ENCODE measurements around the gene TMEM209.

TMEM209 gene

DNA sequence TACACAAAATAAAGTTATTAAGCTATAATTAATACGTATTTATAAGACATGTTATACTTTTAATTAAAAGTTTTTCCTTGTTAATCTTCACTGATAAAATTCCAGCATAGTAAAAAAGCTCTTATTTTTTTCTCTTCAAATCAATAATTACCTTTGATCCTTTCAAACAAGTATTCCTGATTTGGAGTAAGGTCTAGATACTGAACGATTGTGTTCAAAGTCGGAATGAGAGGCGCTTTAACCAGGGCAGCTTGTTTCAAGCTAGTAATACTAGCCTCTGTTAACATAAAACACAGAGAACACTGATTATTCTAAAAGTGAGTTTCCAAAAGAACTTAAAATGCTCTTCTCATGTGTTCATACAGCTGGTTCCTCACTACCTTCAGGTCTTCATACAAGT, 27.0 kb downstream of the TMEM209 start:
- no CpG with 5 or more reads among the region's 4 CpGs for WGBS (ENCODE audit: extremely low coverage, insufficient coverage, low lambda C conversion rate)
- Histone ChIP-seq H4K8ac (ENCODE audit: low read depth, low read length) (no peak overlapping the region), H3K4me3 (ENCODE audit: low read length) (no peak overlapping the region), H3K18ac (ENCODE audit: low read length) (no peak overlapping the region), H3K4me1 (ENCODE audit: control insufficient read depth, low read depth, low read length) (no peaks in the 10 kb centered on the region), H2BK5ac (ENCODE audit: low read length) (no peak overlapping the region), H3K9ac (ENCODE audit: low read length) (no peak overlapping the region), H3K4me2 (ENCODE audit: low read length) (no peak overlapping the region), H3K36me3 (ENCODE audit: control insufficient read depth, insufficient read depth, low read length) (no peaks in the 10 kb centered on the region), H3K56ac (ENCODE audit: low read length) (no peak overlapping the region), H2AK5ac (ENCODE audit: low read length) (no peak overlapping the region), H3K27me3 (ENCODE audit: insufficient read depth, low read length, poor library complexity) (no peaks in the 10 kb centered on the region), H3K23ac (ENCODE audit: low read length) (no peak overlapping the region), H2BK15ac (replicated peaks; ENCODE audit: low read depth) (no peak overlapping the region), H4K5ac (ENCODE audit: low read length) (no peak overlapping the region), H2BK120ac (ENCODE audit: low read depth, low read length) (no peak overlapping the region), H3K79me2 (ENCODE audit: control insufficient read depth, insufficient read depth, low read length) (no peaks in the 10 kb centered on the region), H3K79me1 (ENCODE audit: low read length) (no peaks in the 10 kb centered on the region), H3K27ac (ENCODE audit: low read depth, low read length) (no peak overlapping the region), H3K4ac (ENCODE audit: low read depth, low read length) (no peak overlapping the region)
- no peak for DNase-seq

DNA sequence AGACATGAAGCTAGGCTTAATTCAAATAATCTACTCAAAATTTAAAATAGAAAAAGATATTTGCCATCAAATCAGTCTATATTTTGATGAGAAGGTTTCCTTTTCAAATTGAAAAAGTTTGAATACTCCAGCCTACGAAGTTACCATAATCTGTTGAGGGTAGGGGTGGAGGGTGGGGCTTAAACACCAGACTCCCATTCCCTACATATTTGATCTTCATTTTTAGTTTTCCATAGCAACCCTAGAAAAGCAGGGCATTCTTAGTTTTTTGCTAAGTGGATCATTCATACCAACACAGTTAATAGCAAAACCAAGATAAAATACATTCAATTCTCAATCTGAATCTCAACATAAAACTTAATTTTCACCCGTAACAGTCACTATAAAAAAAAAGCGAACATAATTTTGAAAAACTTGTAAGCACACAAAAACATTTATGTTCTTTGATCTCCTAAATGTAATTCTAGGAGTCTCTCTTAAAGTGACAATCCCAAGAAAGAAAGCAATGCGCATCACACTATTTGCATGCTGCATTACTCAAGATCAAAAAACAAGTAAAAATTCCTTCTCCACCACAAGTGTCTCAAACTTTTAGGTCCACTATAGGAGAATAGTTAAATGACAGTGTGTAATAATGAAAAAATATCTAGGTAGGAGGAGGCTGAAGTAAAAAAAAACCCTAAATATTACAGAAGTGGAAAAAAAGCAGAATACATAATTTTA, 30.8 kb downstream of the TMEM209 start:
- H3K4me3 ChIP-seq (ENCODE audit: low read length): no peak overlapping the region
- H3K23ac ChIP-seq (ENCODE audit: low read length): no peak overlapping the region
- H3K27ac ChIP-seq (ENCODE audit: low read depth, low read length): no peak overlapping the region
- H3K18ac ChIP-seq (ENCODE audit: low read length): no peak overlapping the region
- no peak overlapping the region for H2AK5ac ChIP-seq (ENCODE audit: low read length)
- no peak overlapping the region for H3K4ac ChIP-seq (ENCODE audit: low read depth, low read length)
- H4K5ac ChIP-seq (ENCODE audit: low read length): no peak overlapping the region
- H3K27me3 ChIP-seq (ENCODE audit: insufficient read depth, low read length, poor library complexity): no peaks in the 10 kb centered on the region
- H3K36me3 ChIP-seq (ENCODE audit: control insufficient read depth, insufficient read depth, low read length): peaks cover 2% of the 10 kb centered on the region
- H3K79me1 ChIP-seq (ENCODE audit: low read length): no peaks in the 10 kb centered on the region
- 100% methylated on average over 1 of the region's 4 CpGs for WGBS (ENCODE audit: extremely low coverage, insufficient coverage, low lambda C conversion rate)
- H3K56ac ChIP-seq (ENCODE audit: low read length): no peak overlapping the region
- H3K79me2 ChIP-seq (ENCODE audit: control insufficient read depth, insufficient read depth, low read length): no peaks in the 10 kb centered on the region
- H2BK120ac ChIP-seq (ENCODE audit: low read depth, low read length): no peak overlapping the region
- no peak overlapping the region for H3K9ac ChIP-seq (ENCODE audit: low read length)
- no peak overlapping the region for H2BK15ac ChIP-seq (replicated peaks; ENCODE audit: low read depth)
- DNase-seq: no peak
- no peaks in the 10 kb centered on the region for H3K4me1 ChIP-seq (ENCODE audit: control insufficient read depth, low read depth, low read length)
- H3K4me2 ChIP-seq (ENCODE audit: low read length): no peak overlapping the region
- H4K8ac ChIP-seq (ENCODE audit: low read depth, low read length): no peak overlapping the region
- H2BK5ac ChIP-seq (ENCODE audit: low read length): no peak overlapping the region

DNA sequence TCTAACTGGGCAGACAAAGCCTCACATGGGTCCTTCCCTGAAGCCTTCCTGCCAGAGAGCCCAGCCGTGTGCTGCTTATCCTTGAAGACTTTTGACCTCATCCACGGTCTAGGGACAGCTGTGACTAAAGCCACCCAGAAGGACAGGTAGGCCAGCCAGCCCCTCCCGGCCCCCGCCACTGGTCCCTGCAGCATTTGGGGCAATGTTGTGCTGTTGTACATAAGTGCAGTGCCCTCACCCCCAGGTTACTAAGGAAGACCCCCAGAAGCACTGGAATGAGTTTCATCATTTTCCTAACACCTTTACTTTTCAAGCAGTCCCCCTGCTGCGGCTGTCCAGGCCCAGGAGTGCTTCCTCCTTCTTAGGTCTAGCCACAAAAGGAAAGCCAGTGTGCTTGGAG, 43.0 kb downstream of the TMEM209 start:
- Histone ChIP-seq H3K9ac (ENCODE audit: low read length) (no peak overlapping the region), H3K18ac (ENCODE audit: low read length) (no peak overlapping the region), H2BK5ac (ENCODE audit: low read length) (no peak overlapping the region), H3K27ac (ENCODE audit: low read depth, low read length) (no peak overlapping the region), H4K8ac (ENCODE audit: low read depth, low read length) (no peak overlapping the region), H3K4me2 (ENCODE audit: low read length) (no peak overlapping the region), H3K4me1 (ENCODE audit: control insufficient read depth, low read depth, low read length) (no peaks in the 10 kb centered on the region), H3K56ac (ENCODE audit: low read length) (no peak overlapping the region), H3K4ac (ENCODE audit: low read depth, low read length) (no peak overlapping the region), H2AK5ac (ENCODE audit: low read length) (no peak overlapping the region), H3K27me3 (ENCODE audit: insufficient read depth, low read length, poor library complexity) (no peaks in the 10 kb centered on the region), H4K5ac (ENCODE audit: low read length) (no peak overlapping the region), H2BK120ac (ENCODE audit: low read depth, low read length) (no peak overlapping the region), H3K79me2 (ENCODE audit: control insufficient read depth, insufficient read depth, low read length) (no peaks in the 10 kb centered on the region), H3K36me3 (ENCODE audit: control insufficient read depth, insufficient read depth, low read length) (peaks cover 1% of the 10 kb centered on the region), H3K79me1 (ENCODE audit: low read length) (no peaks in the 10 kb centered on the region), H3K23ac (ENCODE audit: low read length) (no peak overlapping the region), H3K4me3 (ENCODE audit: low read length) (no peak overlapping the region), H2BK15ac (replicated peaks; ENCODE audit: low read depth) (no peak overlapping the region)
- WGBS (ENCODE audit: extremely low coverage, insufficient coverage, low lambda C conversion rate): no CpG with 5 or more reads among the region's 5 CpGs
- no peak for DNase-seq

DNA sequence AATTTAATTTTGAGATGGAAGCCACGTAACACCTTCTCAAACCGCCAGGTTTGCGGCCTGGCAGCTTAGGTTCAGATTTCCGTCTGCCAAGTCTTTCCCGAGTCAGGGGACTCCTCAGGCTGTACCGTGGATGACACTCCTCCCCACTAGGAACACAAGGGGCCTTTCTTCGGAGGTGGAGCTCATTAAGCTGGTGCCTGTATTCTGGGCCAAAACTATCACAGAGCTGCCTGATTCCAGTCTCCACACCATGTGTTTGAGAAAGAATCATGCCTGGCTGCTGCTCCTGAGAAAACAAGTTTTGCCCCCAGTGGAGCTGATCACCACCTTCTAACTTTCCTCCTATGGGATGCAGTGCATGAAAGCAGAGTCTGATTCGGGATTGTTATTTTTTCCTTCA, 44.8 kb downstream of the TMEM209 start:
- H3K79me1 ChIP-seq (ENCODE audit: low read length): no peaks in the 10 kb centered on the region
- H2AK5ac ChIP-seq (ENCODE audit: low read length): no peak overlapping the region
- H3K9ac ChIP-seq (ENCODE audit: low read length): no peak overlapping the region
- no peaks in the 10 kb centered on the region for H3K79me2 ChIP-seq (ENCODE audit: control insufficient read depth, insufficient read depth, low read length)
- no peak overlapping the region for H4K8ac ChIP-seq (ENCODE audit: low read depth, low read length)
- no peak overlapping the region for H3K4me2 ChIP-seq (ENCODE audit: low read length)
- no peak overlapping the region for H3K27ac ChIP-seq (ENCODE audit: low read depth, low read length)
- H3K4me3 ChIP-seq (ENCODE audit: low read length): no peak overlapping the region
- no CpG with 5 or more reads among the region's 8 CpGs for WGBS (ENCODE audit: extremely low coverage, insufficient coverage, low lambda C conversion rate)
- no peak overlapping the region for H2BK15ac ChIP-seq (replicated peaks; ENCODE audit: low read depth)
- H3K36me3 ChIP-seq (ENCODE audit: control insufficient read depth, insufficient read depth, low read length): peaks cover 1% of the 10 kb centered on the region
- H3K18ac ChIP-seq (ENCODE audit: low read length): no peak overlapping the region
- H3K4me1 ChIP-seq (ENCODE audit: control insufficient read depth, low read depth, low read length): no peaks in the 10 kb centered on the region
- H3K56ac ChIP-seq (ENCODE audit: low read length): no peak overlapping the region
- no peak overlapping the region for H3K23ac ChIP-seq (ENCODE audit: low read length)
- H2BK120ac ChIP-seq (ENCODE audit: low read depth, low read length): no peak overlapping the region
- H3K4ac ChIP-seq (ENCODE audit: low read depth, low read length): no peak overlapping the region
- H4K5ac ChIP-seq (ENCODE audit: low read length): no peak overlapping the region
- no peaks in the 10 kb centered on the region for H3K27me3 ChIP-seq (ENCODE audit: insufficient read depth, low read length, poor library complexity)
- no peak for DNase-seq
- no peak overlapping the region for H2BK5ac ChIP-seq (ENCODE audit: low read length)

DNA sequence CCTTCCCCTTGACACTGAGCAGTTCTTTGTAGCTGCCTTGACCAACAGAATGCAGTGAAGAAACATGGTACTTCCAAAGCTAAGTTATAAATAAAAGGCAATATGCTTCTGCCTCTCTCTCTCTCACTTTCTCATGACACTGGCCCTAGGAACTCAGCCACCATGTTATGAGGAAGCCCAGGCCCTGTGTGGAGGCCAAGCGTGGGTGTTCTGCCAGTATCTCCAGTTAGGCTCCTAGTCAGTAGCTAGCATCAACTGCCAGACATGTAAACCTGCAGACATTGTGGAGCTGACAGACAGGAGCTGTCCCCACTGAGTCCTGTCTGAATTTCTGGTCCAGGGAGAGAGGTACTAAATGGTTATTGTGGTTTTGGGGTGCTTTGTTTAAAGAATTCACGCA, 45.2 kb downstream of the TMEM209 start:
- H3K4me2 ChIP-seq (ENCODE audit: low read length): no peak overlapping the region
- no peak overlapping the region for H3K27ac ChIP-seq (ENCODE audit: low read depth, low read length)
- H3K27me3 ChIP-seq (ENCODE audit: insufficient read depth, low read length, poor library complexity): no peaks in the 10 kb centered on the region
- no peak overlapping the region for H3K4ac ChIP-seq (ENCODE audit: low read depth, low read length)
- no CpG with 5 or more reads among the region's 2 CpGs for WGBS (ENCODE audit: extremely low coverage, insufficient coverage, low lambda C conversion rate)
- no peak overlapping the region for H3K9ac ChIP-seq (ENCODE audit: low read length)
- H4K5ac ChIP-seq (ENCODE audit: low read length): no peak overlapping the region
- H3K79me1 ChIP-seq (ENCODE audit: low read length): no peaks in the 10 kb centered on the region
- H2AK5ac ChIP-seq (ENCODE audit: low read length): no peak overlapping the region
- peaks cover 1% of the 10 kb centered on the region for H3K36me3 ChIP-seq (ENCODE audit: control insufficient read depth, insufficient read depth, low read length)
- H2BK5ac ChIP-seq (ENCODE audit: low read length): no peak overlapping the region
- no peak for DNase-seq
- H3K4me1 ChIP-seq (ENCODE audit: control insufficient read depth, low read depth, low read length): no peaks in the 10 kb centered on the region
- H2BK15ac ChIP-seq (replicated peaks; ENCODE audit: low read depth): no peak overlapping the region
- no peak overlapping the region for H3K56ac ChIP-seq (ENCODE audit: low read length)
- no peak overlapping the region for H4K8ac ChIP-seq (ENCODE audit: low read depth, low read length)
- no peak overlapping the region for H2BK120ac ChIP-seq (ENCODE audit: low read depth, low read length)
- H3K79me2 ChIP-seq (ENCODE audit: control insufficient read depth, insufficient read depth, low read length): no peaks in the 10 kb centered on the region
- no peak overlapping the region for H3K23ac ChIP-seq (ENCODE audit: low read length)
- H3K18ac ChIP-seq (ENCODE audit: low read length): no peak overlapping the region
- H3K4me3 ChIP-seq (ENCODE audit: low read length): no peak overlapping the region

DNA sequence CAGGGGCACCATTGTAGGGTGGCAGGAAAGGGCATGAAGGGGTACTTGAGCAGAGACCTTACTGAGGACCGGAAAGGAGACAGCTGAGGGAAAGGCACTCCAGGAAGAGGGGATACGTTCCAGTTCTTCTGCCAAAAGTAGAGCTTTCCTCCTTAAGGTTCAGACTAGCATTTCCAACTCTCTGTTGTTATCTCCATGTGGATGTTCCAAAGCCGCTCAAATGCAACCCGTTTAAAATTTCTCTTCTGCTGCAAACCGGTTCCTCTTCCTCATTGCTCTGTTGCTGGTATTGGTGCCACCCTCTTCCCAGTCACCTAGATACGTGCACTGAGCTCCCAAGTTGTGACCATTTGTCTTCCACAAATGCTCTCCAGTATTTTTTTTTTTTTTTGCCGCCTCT, 47.5 kb downstream of the TMEM209 start:
- Histone ChIP-seq H3K36me3 (ENCODE audit: control insufficient read depth, insufficient read depth, low read length) (peaks cover 1% of the 10 kb centered on the region), H3K23ac (ENCODE audit: low read length) (no peak overlapping the region), H3K18ac (ENCODE audit: low read length) (no peak overlapping the region), H3K79me1 (ENCODE audit: low read length) (no peaks in the 10 kb centered on the region), H3K4me3 (ENCODE audit: low read length) (no peak overlapping the region), H2BK120ac (ENCODE audit: low read depth, low read length) (no peak overlapping the region), H3K27ac (ENCODE audit: low read depth, low read length) (no peak overlapping the region), H3K9ac (ENCODE audit: low read length) (no peak overlapping the region), H2AK5ac (ENCODE audit: low read length) (no peak overlapping the region), H3K4me2 (ENCODE audit: low read length) (no peak overlapping the region), H4K8ac (ENCODE audit: low read depth, low read length) (no peak overlapping the region), H3K79me2 (ENCODE audit: control insufficient read depth, insufficient read depth, low read length) (no peaks in the 10 kb centered on the region), H3K4me1 (ENCODE audit: control insufficient read depth, low read depth, low read length) (no peaks in the 10 kb centered on the region), H4K5ac (ENCODE audit: low read length) (no peak overlapping the region), H3K4ac (ENCODE audit: low read depth, low read length) (no peak overlapping the region), H3K56ac (ENCODE audit: low read length) (no peak overlapping the region), H2BK5ac (ENCODE audit: low read length) (no peak overlapping the region), H2BK15ac (replicated peaks; ENCODE audit: low read depth) (no peak overlapping the region), H3K27me3 (ENCODE audit: insufficient read depth, low read length, poor library complexity) (no peaks in the 10 kb centered on the region)
- DNase-seq: no peak
- no CpG with 5 or more reads among the region's 7 CpGs for WGBS (ENCODE audit: extremely low coverage, insufficient coverage, low lambda C conversion rate)

All from mesendoderm (in vitro differentiated cells).